ENCODE data around the gene GALNT10. TPM values are rescaled to one million over a fixed set of nuclear protein-coding genes. Genes with fewer than 3 reads are reported as not detected.

GALNT10 gene
- total RNA-seq, 1 donor from 2014 or later, result 11.5 TPM

DNA sequence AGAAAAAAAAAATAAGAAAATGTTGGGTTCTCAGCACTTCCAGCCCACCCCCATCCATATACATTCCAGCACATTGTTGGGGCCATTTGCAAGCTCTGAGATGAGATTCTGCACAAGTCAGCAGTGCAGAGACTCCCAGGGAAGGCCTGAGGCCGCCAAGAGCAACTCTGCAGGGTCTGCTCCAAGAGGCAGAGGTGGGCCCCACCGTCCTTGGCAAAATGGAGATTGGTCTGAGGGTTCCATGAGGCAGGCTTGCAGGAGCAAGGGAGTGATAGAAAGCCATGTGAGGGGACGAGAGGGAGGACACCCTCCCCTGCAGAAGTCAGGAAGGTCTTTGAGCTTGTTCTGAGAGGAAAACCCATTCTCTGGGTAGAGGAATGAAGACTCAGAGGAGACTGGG lies 203.3 kb downstream of the GALNT10 start:
- no peak for DNase-seq (ENCODE audit: extremely low spot score in 2 of 2)

DNA sequence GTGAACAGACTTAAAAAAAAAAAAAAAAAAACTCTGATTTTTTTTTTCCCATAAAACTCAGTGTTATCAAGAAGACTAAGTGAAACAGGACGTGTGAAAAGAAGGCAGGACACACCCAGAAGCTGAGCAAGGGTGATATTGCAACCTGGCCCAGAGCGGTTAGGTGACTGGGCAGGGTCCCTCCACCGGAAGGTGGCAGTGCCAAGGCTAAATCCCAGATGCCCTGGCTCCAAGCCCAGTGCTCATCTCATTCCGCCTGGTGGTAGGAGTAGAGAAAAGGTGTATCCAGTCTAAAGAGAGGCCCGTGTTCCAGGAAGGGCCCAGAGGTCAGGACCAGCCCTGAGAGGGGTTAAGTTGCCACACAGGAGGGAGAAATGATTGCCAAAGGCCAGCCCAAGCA lies 203.8 kb downstream of the GALNT10 start:
- intact Hi-C loops (cut with DNase I), result no loop called here
- Histone ChIP-seq H3K4me3 (no peak overlapping the region), H3K9me3 (no peaks in the 10 kb centered on the region), H3K4me1 (no peaks in the 10 kb centered on the region), H3K36me3 (no peaks in the 10 kb centered on the region), H3K27me3 (no peaks in the 10 kb centered on the region), H3K27ac (no peak overlapping the region)
- TF ChIP-seq, protein P1, sequence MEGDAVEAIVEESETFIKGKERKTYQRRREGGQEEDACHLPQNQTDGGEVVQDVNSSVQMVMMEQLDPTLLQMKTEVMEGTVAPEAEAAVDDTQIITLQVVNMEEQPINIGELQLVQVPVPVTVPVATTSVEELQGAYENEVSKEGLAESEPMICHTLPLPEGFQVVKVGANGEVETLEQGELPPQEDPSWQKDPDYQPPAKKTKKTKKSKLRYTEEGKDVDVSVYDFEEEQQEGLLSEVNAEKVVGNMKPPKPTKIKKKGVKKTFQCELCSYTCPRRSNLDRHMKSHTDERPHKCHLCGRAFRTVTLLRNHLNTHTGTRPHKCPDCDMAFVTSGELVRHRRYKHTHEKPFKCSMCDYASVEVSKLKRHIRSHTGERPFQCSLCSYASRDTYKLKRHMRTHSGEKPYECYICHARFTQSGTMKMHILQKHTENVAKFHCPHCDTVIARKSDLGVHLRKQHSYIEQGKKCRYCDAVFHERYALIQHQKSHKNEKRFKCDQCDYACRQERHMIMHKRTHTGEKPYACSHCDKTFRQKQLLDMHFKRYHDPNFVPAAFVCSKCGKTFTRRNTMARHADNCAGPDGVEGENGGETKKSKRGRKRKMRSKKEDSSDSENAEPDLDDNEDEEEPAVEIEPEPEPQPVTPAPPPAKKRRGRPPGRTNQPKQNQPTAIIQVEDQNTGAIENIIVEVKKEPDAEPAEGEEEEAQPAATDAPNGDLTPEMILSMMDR (IDR thresholded peaks at IDR 0.05), result no peak
- no peak for TF ChIP-seq POLR2AphosphoS5 (IDR thresholded peaks at IDR 0.05; ENCODE audit: insufficient read depth in 1 of 2, low read depth in 1 of 2)
- TF ChIP-seq POLR2A (IDR thresholded peaks at IDR 0.05), result no peak
- no peak for DNase-seq (ENCODE audit: extremely low spot score in 2 of 2)

More for the DNA sequence above, 203.3 kb downstream of the GALNT10 start:
- intact Hi-C loops (cut with DNase I), result no loop called here
- Histone ChIP-seq H3K4me3 (no peak overlapping the region), H3K4me1 (no peaks in the 10 kb centered on the region), H3K36me3 (no peaks in the 10 kb centered on the region), H3K9me3 (no peaks in the 10 kb centered on the region), H3K27ac (no peak overlapping the region), H3K27me3 (no peaks in the 10 kb centered on the region)
- TF ChIP-seq POLR2A (IDR thresholded peaks at IDR 0.05) (no peak), POLR2AphosphoS5 (IDR thresholded peaks at IDR 0.05; ENCODE audit: insufficient read depth in 1 of 2, low read depth in 1 of 2) (no peak)
- TF ChIP-seq, protein P1 (IDR thresholded peaks at IDR 0.05), result no peak

DNA sequence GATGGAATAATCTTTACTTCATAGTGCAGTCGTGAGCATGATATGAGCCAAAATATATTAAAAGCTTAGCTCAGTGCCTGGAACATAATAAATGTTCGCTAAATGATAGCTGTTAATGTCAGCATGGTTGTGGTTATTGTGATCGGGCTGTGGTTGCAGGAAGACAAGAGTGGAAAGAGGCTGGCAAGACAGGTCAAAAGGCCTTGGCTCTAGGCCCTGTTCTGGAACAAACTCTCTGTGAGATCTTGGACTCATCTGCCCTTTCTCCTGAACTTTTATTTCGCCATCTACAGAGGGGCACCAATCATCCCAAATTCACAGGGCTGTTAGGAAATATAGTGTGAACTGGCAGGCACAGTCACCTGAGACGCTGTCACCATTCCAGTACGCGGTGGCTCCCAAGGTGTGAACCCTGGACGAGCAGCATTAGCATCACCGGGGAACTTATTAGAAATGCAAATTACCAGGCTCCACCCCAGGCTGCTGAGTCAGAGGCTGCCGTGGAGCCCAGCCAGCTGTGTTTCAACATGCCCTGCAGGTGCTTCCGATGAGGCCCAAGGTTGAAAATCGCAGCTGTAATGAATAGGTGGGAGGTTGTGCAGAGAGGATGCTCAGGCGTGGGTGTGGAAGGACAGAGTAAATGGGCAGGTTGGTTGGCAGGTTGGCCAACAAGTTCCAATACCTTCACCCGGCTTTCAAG lies 205.0 kb downstream of the GALNT10 start:
- Histone ChIP-seq H3K36me3 (no peaks in the 10 kb centered on the region), H3K4me1 (no peaks in the 10 kb centered on the region), H3K27ac (no peak overlapping the region), H3K4me3 (no peak overlapping the region), H3K9me3 (no peaks in the 10 kb centered on the region), H3K27me3 (no peaks in the 10 kb centered on the region)
- no peak for DNase-seq (ENCODE audit: extremely low spot score in 2 of 2)
- intact Hi-C loops (cut with DNase I), result no loop called here
- no peak for TF ChIP-seq POLR2A (IDR thresholded peaks at IDR 0.05)
- TF ChIP-seq POLR2AphosphoS5 (IDR thresholded peaks at IDR 0.05; ENCODE audit: insufficient read depth in 1 of 2, low read depth in 1 of 2), result no peak
- TF ChIP-seq, protein P1 (IDR thresholded peaks at IDR 0.05), result no peak

DNA sequence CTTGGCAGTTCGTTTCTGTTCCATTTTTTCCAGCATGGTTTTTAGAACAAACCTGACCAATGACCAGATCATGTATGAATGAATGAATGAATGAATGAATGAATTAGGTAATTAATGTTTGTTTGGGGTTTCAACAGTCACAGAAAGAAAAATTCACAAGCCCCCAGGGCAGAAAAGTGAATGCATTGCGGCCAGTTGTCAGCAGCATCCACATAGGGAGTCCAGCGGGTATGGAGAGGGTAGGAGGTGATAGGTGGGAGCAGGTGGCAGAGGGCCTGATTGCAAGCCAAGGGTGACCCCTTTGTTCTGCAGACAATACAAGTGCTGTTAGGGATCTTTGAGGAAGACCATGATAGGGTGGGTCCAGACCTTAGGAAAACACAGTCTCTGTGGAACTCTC lies 205.6 kb downstream of the GALNT10 start:
- Histone ChIP-seq H3K4me1 (no peaks in the 10 kb centered on the region), H3K27ac (no peak overlapping the region), H3K27me3 (no peaks in the 10 kb centered on the region), H3K9me3 (no peaks in the 10 kb centered on the region), H3K4me3 (no peak overlapping the region), H3K36me3 (no peaks in the 10 kb centered on the region)
- intact Hi-C loops (cut with DNase I), result no loop called here
- no peak for DNase-seq (ENCODE audit: extremely low spot score in 2 of 2)
- no peak for TF ChIP-seq POLR2A (IDR thresholded peaks at IDR 0.05)

DNA sequence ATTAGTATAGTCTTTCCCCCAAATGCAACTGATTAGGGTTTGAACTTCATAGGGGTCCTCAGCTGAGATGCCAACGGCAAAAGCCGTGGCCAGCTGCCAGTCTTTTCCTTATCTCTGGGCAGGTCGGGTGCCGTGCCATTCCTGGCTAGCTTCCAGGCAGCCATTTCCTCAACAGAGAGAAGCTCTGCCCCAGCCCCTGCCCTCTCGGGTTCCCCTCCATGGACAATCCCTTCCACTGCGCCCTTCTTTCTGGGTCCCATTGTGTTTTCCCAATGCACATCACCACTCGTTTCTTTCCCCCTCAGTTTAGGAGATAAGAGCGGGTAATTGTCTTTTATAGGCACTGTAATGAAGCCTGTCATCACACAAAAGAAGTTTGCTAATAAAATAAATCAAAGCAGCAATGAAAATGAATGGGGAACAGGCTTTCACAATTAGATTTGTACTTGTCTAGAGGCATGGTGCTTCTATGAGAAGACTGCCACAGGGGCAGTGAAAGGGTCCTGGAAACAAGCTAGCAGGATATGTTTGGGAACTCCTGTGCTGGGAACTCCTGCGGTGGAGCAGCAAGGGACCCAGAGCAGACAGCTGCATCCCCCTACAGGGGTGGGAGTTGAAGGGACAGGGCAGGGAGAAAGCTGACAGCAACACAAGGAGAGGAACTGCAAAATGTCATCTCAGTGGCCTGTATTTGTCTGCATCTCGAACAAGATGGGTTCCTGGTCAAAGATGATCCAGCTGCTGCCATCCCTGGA lies 207.3 kb downstream of the GALNT10 start:
- H3K27me3 ChIP-seq, result no peaks in the 10 kb centered on the region
- intact Hi-C loops (cut with DNase I), result no loop called here
- H3K27ac ChIP-seq, result no peak overlapping the region
- no peaks in the 10 kb centered on the region for H3K9me3 ChIP-seq
- H3K4me3 ChIP-seq, result no peak overlapping the region
- H3K4me1 ChIP-seq, result no peaks in the 10 kb centered on the region
- TF ChIP-seq POLR2AphosphoS5 (IDR thresholded peaks at IDR 0.05; ENCODE audit: insufficient read depth in 1 of 2, low read depth in 1 of 2), result no peak
- no peak for TF ChIP-seq POLR2A (IDR thresholded peaks at IDR 0.05)
- TF ChIP-seq, protein P1 (IDR thresholded peaks at IDR 0.05), result no peak
- DNase-seq (ENCODE audit: extremely low spot score in 2 of 2), result no peak
- no peaks in the 10 kb centered on the region for H3K36me3 ChIP-seq
